ENCODE measurements around the gene PANX2.
A peak's percentile ranks its signal among the peaks of the same experiment; 100 is the strongest.
"Not testable (repeated sequence)": the region's sequence is repeated elsewhere in the genome, so short reads cannot be mapped to it uniquely, and the experiment has no call there.

The PANX2 gene

GRCh38 chr22:50147258-50148165 lies 23.0 kb upstream of the PANX2 start:
- not testable (repeated sequence) for DNase-seq

- DNase-seq = no peak
Observed at GRCh38 chr22:50148166-50148500, 22.4 kb upstream of the PANX2 start.

- peak in 1 of 2 experiments; percentile 78 for DNase-seq
Observed at GRCh38 chr22:50148991-50149721, 21.4 kb upstream of the PANX2 start.

- no peak for DNase-seq
Observed at GRCh38 chr22:50150161-50151129, 20.1 kb upstream of the PANX2 start.

- DNase-seq = no peak
Observed at GRCh38 chr22:50151571-50152537, 18.7 kb upstream of the PANX2 start.

- no peak for DNase-seq
Observed at GRCh38 chr22:50153056-50153755, 17.3 kb upstream of the PANX2 start.

- DNase-seq = no peak
Observed at GRCh38 chr22:50153756-50154140, 16.8 kb upstream of the PANX2 start.

- DNase-seq = peak in 1 of 2 experiments; percentile 38
Observed at GRCh38 chr22:50157709-50158375, 12.7 kb upstream of the PANX2 start.

- DNase-seq = no peak
Observed at GRCh38 chr22:50160947-50161346, 9.6 kb upstream of the PANX2 start.

GRCh38 chr22:50161508-50162390 lies 8.8 kb upstream of the PANX2 start:
- no peak for DNase-seq

- DNase-seq = no peak
Observed at GRCh38 chr22:50162391-50162956, 8.1 kb upstream of the PANX2 start.

- no peak for DNase-seq
Observed at GRCh38 chr22:50165436-50166123, 5.0 kb upstream of the PANX2 start.

GRCh38 chr22:50167689-50168489 lies 2.6 kb upstream of the PANX2 start:
- no peak for DNase-seq

GRCh38 chr22:50168490-50169180 lies 1.9 kb upstream of the PANX2 start:
- not testable (repeated sequence) for DNase-seq

GRCh38 chr22:50169181-50169759 lies 1.3 kb upstream of the PANX2 start:
- DNase-seq = peak in 1 of 2 experiments; percentile 38

- DNase-seq = peak in 1 of 2 experiments; percentile 47
Observed at GRCh38 chr22:50169774-50170341, 673 bp upstream of the PANX2 start.
